ACC112 (cell line): ENCODE data around the gene GATB.

Source experiments
- H2AFZ ChIP-seq: fragments of 200-600 bp; sonication (generic); one replicate; pipeline ENCODE4 v1.6.0; 2017; ENCODE audit warnings: antibody characterized with exemption, low read length; ENCODE audit not compliant: unreplicated experiment
- H3K27ac ChIP-seq: fragments of 200-600 bp; sonication (generic); 2 replicates; pipeline ENCODE4 v1.5.1; 2014; ENCODE audit warnings: low read depth, mild to moderate bottlenecking, antibody characterized with exemption, low read length, moderate library complexity
- H3K27me3 ChIP-seq: fragments of 200-600 bp; sonication (generic); 2 replicates; pipeline ENCODE4 v1.6.1; 2014; ENCODE audit warnings: mild to moderate bottlenecking, antibody characterized with exemption, low read length, moderate library complexity, mixed read lengths; ENCODE audit not compliant: insufficient read depth
- H3K36me3 ChIP-seq: fragments of 200-600 bp; sonication (generic); 2 replicates; pipeline ENCODE4 v1.6.1; 2016; ENCODE audit warnings: mild to moderate bottlenecking, antibody characterized with exemption, low read length, moderate library complexity, mixed read lengths; ENCODE audit not compliant: insufficient read depth
- H3K4me1 ChIP-seq: fragments of 200-600 bp; sonication (generic); one replicate; pipeline ENCODE4 v1.6.1; 2016; ENCODE audit warnings: low read length, mixed read lengths; ENCODE audit not compliant: insufficient read depth, unreplicated experiment, control insufficient read depth
- H3K4me3 ChIP-seq: fragments of 200-600 bp; sonication (generic); 2 replicates; pipeline ENCODE4 v1.5.1; 2014; ENCODE audit warnings: mild to moderate bottlenecking, low read depth, low read length
- H3K79me2 ChIP-seq: fragments of 200-600 bp; sonication (generic); one replicate; pipeline ENCODE4 v1.6.0; 2016; ENCODE audit warnings: low read length; ENCODE audit not compliant: control insufficient read depth, unreplicated experiment, insufficient read depth

The GATB gene

GRCh38 chr4:151689211-151689991, 71.4 kb downstream of the GATB start:
- no peaks in the 10 kb centered on the region for H3K27me3 ChIP-seq
- no peak overlapping the region for H3K4me3 ChIP-seq
- H3K79me2 ChIP-seq = no peaks in the 10 kb centered on the region
- H3K36me3 ChIP-seq = no peaks in the 10 kb centered on the region
- H3K27ac ChIP-seq = no peak overlapping the region
- no peak overlapping the region for H2AFZ ChIP-seq
- peaks cover 17% of the 10 kb centered on the region for H3K4me1 ChIP-seq

DNA sequence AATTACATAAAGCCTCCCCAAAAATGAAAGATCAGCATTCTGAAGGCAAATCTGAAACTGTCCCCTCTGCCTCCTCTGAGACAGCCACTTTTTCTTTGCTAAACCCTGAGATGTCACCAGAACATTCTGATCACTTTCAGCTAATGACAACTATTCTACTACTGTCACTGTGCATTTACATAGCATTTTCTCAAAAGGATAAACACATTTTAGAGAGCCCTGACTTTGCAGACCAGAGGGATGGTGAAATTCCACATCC, 72.1 kb downstream of the GATB start:
- Histone ChIP-seq H3K4me3 (no peak overlapping the region), H3K36me3 (no peaks in the 10 kb centered on the region), H3K27ac (no peak overlapping the region), H3K27me3 (no peaks in the 10 kb centered on the region), H2AFZ (no peak overlapping the region), H3K79me2 (no peaks in the 10 kb centered on the region), H3K4me1 (peaks cover 17% of the 10 kb centered on the region)

DNA sequence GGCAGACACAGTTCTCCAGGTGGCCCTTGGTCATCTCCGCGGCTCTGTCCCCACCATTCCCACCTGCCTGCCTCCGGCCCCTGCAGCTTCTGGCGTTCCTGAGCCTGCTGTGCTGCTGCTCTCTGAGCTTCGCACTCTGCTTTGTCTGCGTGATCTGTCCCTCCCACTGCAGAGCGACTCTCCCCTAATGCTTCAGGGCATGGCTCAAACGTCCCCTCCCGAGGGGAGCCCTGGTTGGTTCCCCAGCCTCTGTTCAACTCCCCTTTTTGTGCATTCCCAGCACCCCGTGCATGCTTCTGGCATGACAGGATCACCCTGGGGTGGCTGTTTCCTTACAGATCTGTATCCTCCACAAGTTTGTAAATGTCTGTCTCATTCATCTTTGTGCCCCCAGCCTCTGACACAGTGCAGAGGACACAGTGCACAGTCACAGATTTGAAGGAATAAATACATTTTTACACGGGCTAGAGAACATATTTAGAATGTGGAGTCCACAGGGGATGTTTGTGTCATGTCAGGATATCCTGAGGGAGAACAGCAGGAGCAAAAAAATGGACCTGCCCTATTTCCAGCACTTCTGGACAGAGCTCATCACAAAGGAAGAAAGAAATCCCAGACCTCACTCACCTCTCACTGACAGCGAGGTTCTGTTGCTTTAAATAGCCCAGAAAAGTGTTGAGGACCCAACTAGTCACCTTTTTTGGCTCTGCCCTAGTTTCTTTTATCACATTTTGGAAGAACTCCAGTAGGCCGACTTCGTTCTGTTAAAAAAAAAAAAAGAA, 72.6 kb downstream of the GATB start:
- no peaks in the 10 kb centered on the region for H3K27me3 ChIP-seq
- H2AFZ ChIP-seq = no peak overlapping the region
- no peaks in the 10 kb centered on the region for H3K36me3 ChIP-seq
- H3K4me3 ChIP-seq = no peak overlapping the region
- H3K79me2 ChIP-seq = no peaks in the 10 kb centered on the region
- peaks cover 17% of the 10 kb centered on the region for H3K4me1 ChIP-seq
- no peak overlapping the region for H3K27ac ChIP-seq

GRCh38 chr4:151687021-151687640, 73.7 kb downstream of the GATB start:
- Histone ChIP-seq H3K79me2 (no peaks in the 10 kb centered on the region), H2AFZ (no peak overlapping the region), H3K27me3 (no peaks in the 10 kb centered on the region), H3K27ac (no peak overlapping the region), H3K36me3 (no peaks in the 10 kb centered on the region), H3K4me1 (peaks cover 17% of the 10 kb centered on the region), H3K4me3 (no peak overlapping the region)

DNA sequence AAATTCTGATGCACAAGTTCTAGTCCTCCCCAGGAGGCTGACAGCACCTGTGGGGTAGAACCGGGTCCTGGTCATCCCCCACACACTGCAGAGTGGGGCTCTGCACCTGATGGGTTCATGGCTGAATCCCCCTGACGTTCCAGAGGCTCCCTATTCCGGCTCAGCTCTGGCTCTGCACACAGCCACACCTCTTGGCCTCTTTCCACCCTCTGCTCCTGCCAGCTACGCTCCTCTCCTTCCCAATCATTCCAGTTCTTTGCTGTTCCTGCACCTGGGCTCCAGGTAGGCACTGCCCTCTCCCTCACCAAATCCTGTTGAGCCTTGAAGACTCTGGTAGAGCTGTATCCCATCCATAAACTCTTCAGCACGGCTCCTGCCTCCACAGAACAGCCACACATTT, 75.5 kb downstream of the GATB start:
- H3K4me3 ChIP-seq = no peak overlapping the region
- no peak overlapping the region for H3K27ac ChIP-seq
- peaks cover 8% of the 10 kb centered on the region for H3K4me1 ChIP-seq
- H2AFZ ChIP-seq = no peak overlapping the region
- H3K36me3 ChIP-seq = no peaks in the 10 kb centered on the region
- H3K79me2 ChIP-seq = no peaks in the 10 kb centered on the region
- H3K27me3 ChIP-seq = no peaks in the 10 kb centered on the region

GRCh38 chr4:151681085-151681484, 79.7 kb downstream of the GATB start:
- no peak overlapping the region for H3K27ac ChIP-seq
- H2AFZ ChIP-seq = no peak overlapping the region
- H3K4me3 ChIP-seq = no peak overlapping the region
- no peaks in the 10 kb centered on the region for H3K36me3 ChIP-seq
- H3K4me1 ChIP-seq = peaks cover 7% of the 10 kb centered on the region
- no peaks in the 10 kb centered on the region for H3K79me2 ChIP-seq
- no peaks in the 10 kb centered on the region for H3K27me3 ChIP-seq

DNA sequence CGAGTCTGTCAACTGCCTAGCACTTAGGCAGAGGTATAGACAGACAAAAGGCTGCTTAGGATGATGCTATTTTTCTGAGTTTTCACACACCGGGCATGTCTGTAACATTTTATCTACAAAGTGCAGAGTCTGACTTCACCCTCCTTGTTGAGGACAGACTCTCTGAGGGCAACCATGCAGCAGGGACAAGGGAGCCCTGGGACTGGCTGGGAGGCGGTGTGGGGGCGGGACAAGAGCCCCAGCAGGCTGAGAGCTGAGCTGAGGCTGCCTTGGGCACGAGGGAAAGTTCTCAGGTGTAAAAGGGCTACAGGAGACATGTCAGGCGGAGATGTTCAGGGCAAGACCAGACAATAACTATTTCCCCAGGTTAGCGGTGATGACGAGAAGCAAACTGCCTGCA, 81.6 kb downstream of the GATB start:
- H3K79me2 ChIP-seq = no peaks in the 10 kb centered on the region
- H3K27me3 ChIP-seq = no peaks in the 10 kb centered on the region
- no peak overlapping the region for H3K27ac ChIP-seq
- peaks cover 13% of the 10 kb centered on the region for H3K4me1 ChIP-seq
- no peak overlapping the region for H2AFZ ChIP-seq
- H3K36me3 ChIP-seq = no peaks in the 10 kb centered on the region
- H3K4me3 ChIP-seq = no peak overlapping the region

DNA sequence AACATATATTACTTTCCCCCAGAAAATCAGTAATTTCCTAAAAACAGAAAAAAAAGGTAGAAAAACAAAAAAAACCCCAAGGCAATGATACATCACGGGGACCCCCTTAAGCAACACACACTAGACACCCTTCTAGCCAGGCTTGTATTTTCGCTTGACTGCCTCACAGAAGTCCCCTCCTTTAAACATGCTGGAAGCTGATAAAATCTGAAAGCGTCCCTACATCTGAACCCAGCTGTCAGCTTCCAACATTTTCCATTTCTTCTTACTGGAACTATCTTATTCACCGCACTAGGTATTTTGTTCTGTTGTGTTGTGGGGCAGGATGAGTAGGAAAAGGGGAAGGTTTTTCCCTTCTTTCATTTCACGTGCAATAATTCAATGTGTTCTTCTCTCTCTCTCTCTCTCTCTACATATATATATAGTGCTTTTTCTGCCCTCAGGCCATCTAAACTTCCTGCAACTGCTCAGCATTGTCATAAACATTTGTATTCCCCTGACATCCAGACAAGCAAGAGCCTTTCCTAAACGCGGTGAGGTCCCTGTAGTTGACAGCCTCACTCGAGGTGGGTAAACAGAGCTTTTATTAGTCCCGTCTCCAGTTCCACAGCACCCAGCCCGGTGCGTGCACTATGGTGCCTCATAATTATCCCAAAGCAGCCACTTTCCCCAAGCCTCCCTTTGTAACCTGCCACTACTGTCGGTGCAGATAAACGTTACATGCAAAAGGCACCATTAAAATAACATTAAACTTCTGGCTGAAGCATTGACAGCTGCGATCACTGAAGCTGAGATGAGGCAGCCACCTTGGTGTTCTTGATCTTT, 82.5 kb downstream of the GATB start:
- H2AFZ ChIP-seq = no peak overlapping the region
- no peaks in the 10 kb centered on the region for H3K36me3 ChIP-seq
- no peaks in the 10 kb centered on the region for H3K79me2 ChIP-seq
- peaks cover 13% of the 10 kb centered on the region for H3K4me1 ChIP-seq
- H3K27ac ChIP-seq = no peak overlapping the region
- H3K4me3 ChIP-seq = no peak overlapping the region
- no peaks in the 10 kb centered on the region for H3K27me3 ChIP-seq

DNA sequence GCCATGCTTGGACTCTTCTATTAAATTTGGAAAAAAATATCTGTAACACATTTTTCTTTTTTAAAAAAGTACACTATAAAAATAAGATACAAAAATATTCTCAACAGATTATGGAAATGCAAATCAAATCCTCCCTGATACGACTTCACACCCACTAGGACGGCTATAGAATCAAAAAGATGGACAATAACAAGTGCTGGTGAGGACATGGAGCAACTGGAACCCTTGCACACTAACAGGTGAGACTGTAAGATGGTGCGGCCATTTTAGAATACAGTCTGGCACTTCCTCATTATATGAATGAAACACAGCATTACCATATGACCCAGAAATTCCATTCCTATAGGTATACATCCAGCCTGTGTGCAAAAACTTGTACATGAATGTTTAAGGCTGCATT, 83.6 kb downstream of the GATB start:
- Histone ChIP-seq H3K4me1 (peaks cover 13% of the 10 kb centered on the region), H3K4me3 (no peak overlapping the region), H3K36me3 (no peaks in the 10 kb centered on the region), H2AFZ (no peak overlapping the region), H3K27me3 (no peaks in the 10 kb centered on the region), H3K27ac (no peak overlapping the region), H3K79me2 (no peaks in the 10 kb centered on the region)

- Histone ChIP-seq H3K79me2 (no peaks in the 10 kb centered on the region), H3K27ac (no peak overlapping the region), H3K36me3 (no peaks in the 10 kb centered on the region), H3K27me3 (no peaks in the 10 kb centered on the region), H3K4me1 (peaks cover 13% of the 10 kb centered on the region), H2AFZ (no peak overlapping the region), H3K4me3 (no peak overlapping the region)
Measured at GRCh38 chr4:151676301-151676700, 84.5 kb downstream of the GATB start.
